NCI-H82 treated with DMSO at 0.1 percent for 48 hours (cell line): ENCODE data around the gene CAPRIN1.

Experiments
- DNase-seq: peaks from one replicate; lab custom pipeline; 2025; ENCODE audit not compliant: unreplicated experiment; lab: John Stamatoyannopoulos, UW

The CAPRIN1 gene

GRCh38 chr11:34139346-34139745 lies 87.8 kb downstream of the CAPRIN1 start:
- no peak for DNase-seq

GRCh38 chr11:34140149-34140548 lies 88.6 kb downstream of the CAPRIN1 start:
- no peak for DNase-seq

GRCh38 chr11:34143048-34143447 lies 91.5 kb downstream of the CAPRIN1 start:
- DNase-seq: no peak

- DNase-seq: no peak
Measured at GRCh38 chr11:34145073-34145472, 93.5 kb downstream of the CAPRIN1 start.

GRCh38 chr11:34145847-34146381 lies 94.4 kb downstream of the CAPRIN1 start:
- DNase-seq: no peak

- DNase-seq: no peak
Measured at GRCh38 chr11:34146411-34146810, 94.9 kb downstream of the CAPRIN1 start.

GRCh38 chr11:34146866-34147265 lies 95.3 kb downstream of the CAPRIN1 start:
- no peak for DNase-seq

GRCh38 chr11:34147581-34147980 lies 96.0 kb downstream of the CAPRIN1 start:
- no peak for DNase-seq

GRCh38 chr11:34148504-34149165 lies 97.1 kb downstream of the CAPRIN1 start:
- DNase-seq: no peak

- DNase-seq: no peak
Measured at GRCh38 chr11:34149274-34149673, 97.7 kb downstream of the CAPRIN1 start.

- no peak for DNase-seq
Measured at GRCh38 chr11:34149786-34150185, 98.3 kb downstream of the CAPRIN1 start.

GRCh38 chr11:34150494-34151151 lies 99.1 kb downstream of the CAPRIN1 start:
- no peak for DNase-seq
